GM19395 (cell line): ENCODE measurements around the gene MYLK3.
"Not testable (repeated sequence)": the region's sequence is repeated elsewhere in the genome, so short reads cannot be mapped to it uniquely, and the experiment has no call there.

ENCODE experiments used
- ATAC-seq: cut with Tn5 transposase; IDR thresholded peaks from one replicate; pipeline ENCODE4 v1.9.1; 2021; ENCODE audit warnings: mild to moderate bottlenecking, moderate library complexity; ENCODE audit not compliant: unreplicated experiment

Gene MYLK3

GRCh38 chr16:46747777-46748651, at the start of gene MYLK3:
MYLK3 (minus strand) TSS chr16:46748344; CDS start chr16:46748193, 151 bp downstream.
- no peak for ATAC-seq

GRCh38 chr16:46797501-46797900, 49.4 kb upstream of the MYLK3 start:
- ATAC-seq = no peak

- no peak for ATAC-seq
Measured at GRCh38 chr16:46796764-46797269, 48.7 kb upstream of the MYLK3 start.

- no peak for ATAC-seq
Measured at GRCh38 chr16:46793841-46794240, 45.7 kb upstream of the MYLK3 start.

- ATAC-seq = no peak
Measured at GRCh38 chr16:46790599-46791270, 42.6 kb upstream of the MYLK3 start.

- peak; percentile 73 for ATAC-seq
Measured at GRCh38 chr16:46789499-46790414, 41.6 kb upstream of the MYLK3 start.

- ATAC-seq = no peak
Measured at GRCh38 chr16:46788891-46789474, 40.8 kb upstream of the MYLK3 start.

- ATAC-seq = no peak
Measured at GRCh38 chr16:46787909-46788308, 39.8 kb upstream of the MYLK3 start.

GRCh38 chr16:46785076-46785845, 37.1 kb upstream of the MYLK3 start:
- no peak for ATAC-seq

- ATAC-seq = not testable (repeated sequence)
Measured at GRCh38 chr16:46784569-46784968, 36.4 kb upstream of the MYLK3 start.

- ATAC-seq = no peak
Measured at GRCh38 chr16:46783800-46784199, 35.7 kb upstream of the MYLK3 start.

- ATAC-seq = no peak
Measured at GRCh38 chr16:46782320-46782719, 34.2 kb upstream of the MYLK3 start.

GRCh38 chr16:46777804-46778203, 29.7 kb upstream of the MYLK3 start:
- no peak for ATAC-seq

GRCh38 chr16:46775214-46775613, 27.1 kb upstream of the MYLK3 start:
- ATAC-seq = no peak

- ATAC-seq = peak; percentile 80
Measured at GRCh38 chr16:46774743-46775177, 26.6 kb upstream of the MYLK3 start.

GRCh38 chr16:46772463-46772862, 24.3 kb upstream of the MYLK3 start:
- no peak for ATAC-seq

- ATAC-seq = no peak
Measured at GRCh38 chr16:46768809-46769208, 20.7 kb upstream of the MYLK3 start.

- no peak for ATAC-seq
Measured at GRCh38 chr16:46765050-46765449, 16.9 kb upstream of the MYLK3 start.

GRCh38 chr16:46763147-46763546, 15.0 kb upstream of the MYLK3 start:
- no peak for ATAC-seq

- ATAC-seq = no peak
Measured at GRCh38 chr16:46762583-46762982, 14.4 kb upstream of the MYLK3 start.
